Erythroblast (primary cell): Measurements from ENCODE around the gene USP10.

Source experiments
- GATA1 ChIP-seq: IDR thresholded peaks from 2 replicates; pipeline ENCODE4 v1.6.1; 2011; ENCODE audit warnings: low read depth, mild to moderate bottlenecking, control low read depth, low read length, moderate library complexity
- POLR2A ChIP-seq: IDR thresholded peaks from 2 replicates; pipeline ENCODE4 v1.6.1; 2011; ENCODE audit warnings: mild to moderate bottlenecking, low read length

- TF ChIP-seq POLR2A (no peak), GATA1 (no peak)
These were observed 75.5 kb downstream of the USP10 start for GRCh38 chr16:84775262-84775810.
